ENCODE data around the gene FCHSD2. TPM values are rescaled to one million over a fixed set of nuclear protein-coding genes. Genes with fewer than 3 reads are reported as not detected.

FCHSD2 gene
- total RNA-seq, 1 experiment from 2014 or later, result 22.6 TPM

DNA sequence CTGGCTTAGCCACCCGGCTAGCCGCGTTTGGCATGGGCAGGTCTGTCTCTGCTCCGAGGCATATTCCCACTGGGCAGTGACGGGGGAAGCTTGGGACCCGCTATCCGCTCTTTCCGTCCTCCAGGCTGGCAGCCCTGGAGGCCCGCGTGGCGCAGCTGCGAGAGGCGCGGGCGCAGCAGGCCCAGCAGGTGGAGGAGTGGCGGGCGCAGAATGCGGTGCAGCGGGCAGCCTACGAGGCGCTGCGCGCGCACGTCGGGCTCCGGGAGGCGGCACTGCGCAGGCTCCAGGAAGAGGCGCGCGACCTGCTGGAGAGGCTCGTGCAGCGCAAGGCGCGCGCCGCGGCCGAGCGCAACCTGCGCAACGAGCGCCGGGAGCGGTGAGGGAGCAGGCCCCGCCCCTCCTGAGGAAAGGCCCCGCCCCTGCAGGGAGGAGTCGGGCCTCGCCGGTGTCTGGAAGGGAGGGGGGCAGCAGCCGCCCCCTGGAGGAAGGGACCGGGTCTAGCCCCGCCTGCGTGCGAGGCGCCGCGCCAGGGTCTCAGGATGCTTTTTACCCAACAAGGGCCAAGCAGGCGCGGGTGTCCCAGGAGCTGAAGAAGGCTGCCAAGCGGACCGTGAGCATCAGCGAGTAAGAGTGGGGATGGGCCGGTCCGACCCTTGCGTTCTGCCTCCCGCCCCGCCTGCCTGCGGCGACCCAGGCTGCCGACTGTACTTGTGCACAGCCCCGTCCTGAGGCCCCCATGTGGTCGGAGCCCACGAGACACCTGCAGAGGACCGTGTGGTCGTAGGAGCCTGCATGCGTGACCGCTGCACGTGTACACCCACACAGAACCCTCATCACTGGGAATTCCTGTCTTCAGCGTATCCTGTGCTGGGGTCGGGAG lies 320.0 kb downstream of the FCHSD2 start:
- H4K20me1 ChIP-seq (ENCODE audit: insufficient read depth), result no peaks in the 10 kb centered on the region
- DNase-seq, result peak; percentile 74 to 92
- no TSS peak for BruUV-seq (replicated peaks)
- ChIA-PET CTCF (interaction anchor here (0.6 to 1.4 kb wide), 2 partner anchors 100 to 292 kb away, joined by 4 read pairs; no protein-coding TSS in a partner anchor), POLR2A (ENCODE audit: unreplicated experiment) (interaction anchor here (0.7 kb wide), 1 partner anchor 28 kb away, joined by 3 read pairs; the partner anchor contains the start of gene STARD10)
- H3K27ac ChIP-seq, result no peak overlapping the region
- H3K79me2 ChIP-seq (ENCODE audit: low read depth), result no peaks in the 10 kb centered on the region
- H3K9me3 ChIP-seq (ENCODE audit: insufficient read depth, low read depth), result no peaks in the 10 kb centered on the region
- H3K36me3 ChIP-seq (ENCODE audit: low read depth), result no peaks in the 10 kb centered on the region
- TF ChIP-seq EZH2 (IDR thresholded peaks at IDR 0.05; ENCODE audit: low read depth), result no peak
- TF ChIP-seq, protein P1, sequence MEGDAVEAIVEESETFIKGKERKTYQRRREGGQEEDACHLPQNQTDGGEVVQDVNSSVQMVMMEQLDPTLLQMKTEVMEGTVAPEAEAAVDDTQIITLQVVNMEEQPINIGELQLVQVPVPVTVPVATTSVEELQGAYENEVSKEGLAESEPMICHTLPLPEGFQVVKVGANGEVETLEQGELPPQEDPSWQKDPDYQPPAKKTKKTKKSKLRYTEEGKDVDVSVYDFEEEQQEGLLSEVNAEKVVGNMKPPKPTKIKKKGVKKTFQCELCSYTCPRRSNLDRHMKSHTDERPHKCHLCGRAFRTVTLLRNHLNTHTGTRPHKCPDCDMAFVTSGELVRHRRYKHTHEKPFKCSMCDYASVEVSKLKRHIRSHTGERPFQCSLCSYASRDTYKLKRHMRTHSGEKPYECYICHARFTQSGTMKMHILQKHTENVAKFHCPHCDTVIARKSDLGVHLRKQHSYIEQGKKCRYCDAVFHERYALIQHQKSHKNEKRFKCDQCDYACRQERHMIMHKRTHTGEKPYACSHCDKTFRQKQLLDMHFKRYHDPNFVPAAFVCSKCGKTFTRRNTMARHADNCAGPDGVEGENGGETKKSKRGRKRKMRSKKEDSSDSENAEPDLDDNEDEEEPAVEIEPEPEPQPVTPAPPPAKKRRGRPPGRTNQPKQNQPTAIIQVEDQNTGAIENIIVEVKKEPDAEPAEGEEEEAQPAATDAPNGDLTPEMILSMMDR (conservative IDR thresholded peaks at IDR 0.05), result 0 out of 2 replicates have a peak, but pooled peaks have one; percentile 23
- H3K4me1 ChIP-seq (replicated peaks; ENCODE audit: insufficient read depth), result peaks cover 11% of the 10 kb centered on the region
- intact Hi-C loops (cut with micrococcal nuclease; ENCODE audit: unreplicated experiment), result no loop called here
- H3F3A ChIP-seq (ENCODE audit: insufficient read depth, low read depth), result no peaks in the 10 kb centered on the region; the same call in none of the 2 replicates
- H3K9me2 ChIP-seq (ENCODE audit: insufficient read depth), result no peaks in the 10 kb centered on the region
- peak overlapping the region; percentile 84 for H3K4me2 ChIP-seq
- H2AFZ ChIP-seq, result peak overlapping the region; percentile 85
- H3K4me3 ChIP-seq, result peak overlapping the region; percentile 57
- no peaks in the 10 kb centered on the region for H3K27me3 ChIP-seq (ENCODE audit: insufficient read depth, low read depth)

GRCh38 chr11:72821221-72821919 lies 320.7 kb downstream of the FCHSD2 start:
- ChIA-PET CTCF (interaction anchor here (0.6 to 1.4 kb wide), 2 partner anchors 99 to 129 kb away, joined by 3 to 4 read pairs; no protein-coding TSS in a partner anchor), POLR2A (ENCODE audit: unreplicated experiment) (interaction anchor here (0.7 kb wide), 1 partner anchor 28 kb away, joined by 3 read pairs; the partner anchor contains the start of gene STARD10)
- H3K27me3 ChIP-seq (ENCODE audit: insufficient read depth, low read depth), result no peaks in the 10 kb centered on the region
- no peaks in the 10 kb centered on the region for H3K36me3 ChIP-seq (ENCODE audit: low read depth)
- no peaks in the 10 kb centered on the region for H3K9me3 ChIP-seq (ENCODE audit: insufficient read depth, low read depth)
- intact Hi-C loops (cut with micrococcal nuclease; ENCODE audit: unreplicated experiment), result no loop called here
- H3K9me2 ChIP-seq (ENCODE audit: insufficient read depth), result no peaks in the 10 kb centered on the region
- no peaks in the 10 kb centered on the region for H4K20me1 ChIP-seq (ENCODE audit: insufficient read depth)
- TF ChIP-seq EZH2 (IDR thresholded peaks at IDR 0.05; ENCODE audit: low read depth), result no peak
- TF ChIP-seq, protein P1 (conservative IDR thresholded peaks at IDR 0.05), result no peak
- no peaks in the 10 kb centered on the region; the same call in none of the 2 replicates for H3F3A ChIP-seq (ENCODE audit: insufficient read depth, low read depth)
- peak overlapping the region; percentile 85 for H2AFZ ChIP-seq
- peak overlapping the region; percentile 84 for H3K4me2 ChIP-seq
- peak overlapping the region; percentile 57 for H3K4me3 ChIP-seq
- no peaks in the 10 kb centered on the region for H3K79me2 ChIP-seq (ENCODE audit: low read depth)
- peaks cover 13% of the 10 kb centered on the region for H3K4me1 ChIP-seq (replicated peaks; ENCODE audit: insufficient read depth)
- BruUV-seq (replicated peaks), result TSS peak; percentile 60
- no peak for DNase-seq
- H3K27ac ChIP-seq, result no peak overlapping the region

- Histone ChIP-seq H3K27me3 (ENCODE audit: insufficient read depth, low read depth) (no peaks in the 10 kb centered on the region), H3K9me3 (ENCODE audit: insufficient read depth, low read depth) (no peaks in the 10 kb centered on the region), H3K9me2 (ENCODE audit: insufficient read depth) (no peaks in the 10 kb centered on the region), H3K79me2 (ENCODE audit: low read depth) (no peaks in the 10 kb centered on the region; the same call in 1 of the 2 replicates), H3K27ac (no peak overlapping the region), H3F3A (ENCODE audit: insufficient read depth, low read depth) (no peaks in the 10 kb centered on the region; the same call in none of the 2 replicates), H3K4me3 (no peak overlapping the region), H3K4me1 (replicated peaks; ENCODE audit: insufficient read depth) (peaks cover 21% of the 10 kb centered on the region), H3K4me2 (peak overlapping the region; percentile 84), H2AFZ (no peak overlapping the region), H3K36me3 (ENCODE audit: low read depth) (no peaks in the 10 kb centered on the region), H4K20me1 (ENCODE audit: insufficient read depth) (no peaks in the 10 kb centered on the region)
- intact Hi-C loops (cut with micrococcal nuclease; ENCODE audit: unreplicated experiment), result no loop called here
- no peak for TF ChIP-seq EZH2 (IDR thresholded peaks at IDR 0.05; ENCODE audit: low read depth)
- TF ChIP-seq, protein P1 (conservative IDR thresholded peaks at IDR 0.05), result no peak
- ChIA-PET CTCF (interaction anchor here (0.6 to 1.4 kb wide), 2 partner anchors 98 to 128 kb away, joined by 3 to 4 read pairs; no protein-coding TSS in a partner anchor), POLR2A (ENCODE audit: unreplicated experiment) (no interaction called here)
- DNase-seq, result no peak
- BruUV-seq (replicated peaks), result no TSS peak
Measured at GRCh38 chr11:72820439-72821139, 321.5 kb downstream of the FCHSD2 start.

Measured in PC-9 (cell line).